OCI-LY3 (cell line): ENCODE results near the gene SLC25A6.

ENCODE experiments used
- CTCF ChIP-seq: fragments of 200-600, 300-600 bp; sonication (generic); IDR thresholded peaks from 2 replicates; pipeline ENCODE4 v1.5.1; 2014; ENCODE audit warnings: antibody characterized with exemption, low read length, low read depth
- EZH2phosphoT487 ChIP-seq: fragments of 200-600 bp; shearing (Covaris generic); IDR thresholded peaks from 2 replicates; pipeline ENCODE4 v1.6.1; 2018; ENCODE audit warnings: antibody characterized with exemption, mixed run types, low read depth

DNA sequence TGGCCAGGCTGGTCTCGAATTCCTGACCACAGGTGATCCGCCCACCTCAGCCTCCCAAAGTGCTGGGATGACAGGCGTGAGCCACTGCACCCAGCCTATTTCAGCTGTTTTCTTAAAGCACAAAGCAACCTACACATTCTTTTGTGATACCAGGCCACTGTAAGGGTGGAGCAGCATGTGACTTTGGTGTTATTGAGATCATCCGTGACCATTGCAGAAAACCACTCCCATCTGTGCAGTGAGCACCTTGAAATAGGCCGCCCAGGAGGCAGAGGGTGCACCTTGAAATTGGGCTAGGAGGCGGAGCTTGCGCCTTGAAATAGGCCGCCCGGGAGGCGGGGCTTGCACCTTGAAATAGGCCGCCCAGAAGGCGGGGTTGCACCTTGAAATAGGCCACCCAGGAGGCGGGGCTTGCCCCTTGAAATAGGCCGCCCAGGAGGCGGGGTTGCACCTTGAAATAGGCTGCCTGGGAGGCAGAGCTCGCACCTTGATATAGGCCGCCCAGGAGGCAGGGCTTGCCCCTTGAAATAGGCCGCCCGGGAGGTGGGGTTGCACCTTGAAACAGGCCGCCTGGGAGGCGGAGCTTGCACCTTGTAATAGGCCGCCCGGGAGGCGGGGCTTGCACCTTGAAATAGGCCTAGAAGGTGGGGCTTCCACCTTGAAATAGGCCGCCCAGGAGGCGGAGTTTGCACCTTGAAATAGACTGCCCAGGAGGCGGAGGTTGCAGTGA is 9.0 kb upstream of the SLC25A6 start:
- TF ChIP-seq EZH2phosphoT487 (no peak), CTCF (no peak)
